Astrocyte of the cerebellum (primary cell): Measurements from ENCODE around the gene ZNF428.

ENCODE experiments used
- DNase-seq: peaks from one replicate; pipeline ENCODE4 v3.0.0-alpha.2; 2011; ENCODE audit warnings: low read depth
- H3K4me3 ChIP-seq: 2 replicates; pipeline ENCODE4 v1.5.1; 2011; ENCODE audit warnings: mild to moderate bottlenecking, low read depth, low read length, moderate library complexity
- in situ Hi-C: cut with HindIII; loops from 2 replicates; pipeline ENCODE4 v1.10.0; 2017; ENCODE audit warnings: low sequenced_read_pairs
- TF ChIP-seq, protein P1 (sequence below): IDR thresholded peaks from 2 replicates; pipeline ENCODE4 v1.5.1; 2012; ENCODE audit warnings: low read length, low read depth, moderate library complexity, mild to moderate bottlenecking; ENCODE audit errors: missing control alignments

ZNF428 gene

DNA sequence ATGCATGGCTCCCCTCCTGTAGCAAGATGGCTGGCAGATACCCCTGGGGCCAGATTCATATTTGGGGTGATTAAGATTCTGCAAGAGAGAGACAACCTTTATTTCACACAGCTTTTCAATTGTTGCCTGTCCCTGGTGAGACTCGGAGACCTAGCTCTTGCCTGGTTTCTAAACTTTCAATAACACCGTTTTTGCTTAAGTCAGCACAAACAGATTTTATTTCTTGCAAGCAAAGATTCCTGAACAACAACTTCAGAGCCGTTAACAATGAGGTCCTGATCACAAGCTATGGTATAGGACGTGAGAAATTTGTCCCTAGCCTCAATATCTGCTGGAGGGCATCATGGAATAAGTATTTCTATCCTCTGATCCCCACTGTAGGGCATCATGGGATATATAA is 23.1 kb upstream of the ZNF428 start:
- in situ Hi-C loops, result no loop called here

DNA sequence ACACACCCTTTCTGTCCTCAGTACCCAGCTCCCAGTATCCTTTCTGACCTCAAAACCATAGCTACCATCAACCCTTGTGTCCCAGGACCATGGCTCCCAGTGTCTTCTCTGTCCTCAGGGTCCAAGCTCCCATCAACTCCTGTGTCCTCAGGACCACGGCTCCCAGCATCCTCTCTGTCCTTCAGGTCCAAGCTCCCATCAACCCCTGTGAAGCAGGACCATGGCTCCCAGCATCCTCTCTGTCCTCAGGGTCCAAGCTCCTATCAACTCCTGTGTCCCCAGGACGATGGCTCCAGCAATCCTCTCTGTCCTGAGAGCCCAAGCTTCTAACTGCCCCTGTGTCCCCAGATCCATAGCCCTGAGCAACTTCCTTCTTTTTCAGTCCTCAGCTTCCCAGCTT is 21.9 kb upstream of the ZNF428 start:
- TF ChIP-seq, protein P1, sequence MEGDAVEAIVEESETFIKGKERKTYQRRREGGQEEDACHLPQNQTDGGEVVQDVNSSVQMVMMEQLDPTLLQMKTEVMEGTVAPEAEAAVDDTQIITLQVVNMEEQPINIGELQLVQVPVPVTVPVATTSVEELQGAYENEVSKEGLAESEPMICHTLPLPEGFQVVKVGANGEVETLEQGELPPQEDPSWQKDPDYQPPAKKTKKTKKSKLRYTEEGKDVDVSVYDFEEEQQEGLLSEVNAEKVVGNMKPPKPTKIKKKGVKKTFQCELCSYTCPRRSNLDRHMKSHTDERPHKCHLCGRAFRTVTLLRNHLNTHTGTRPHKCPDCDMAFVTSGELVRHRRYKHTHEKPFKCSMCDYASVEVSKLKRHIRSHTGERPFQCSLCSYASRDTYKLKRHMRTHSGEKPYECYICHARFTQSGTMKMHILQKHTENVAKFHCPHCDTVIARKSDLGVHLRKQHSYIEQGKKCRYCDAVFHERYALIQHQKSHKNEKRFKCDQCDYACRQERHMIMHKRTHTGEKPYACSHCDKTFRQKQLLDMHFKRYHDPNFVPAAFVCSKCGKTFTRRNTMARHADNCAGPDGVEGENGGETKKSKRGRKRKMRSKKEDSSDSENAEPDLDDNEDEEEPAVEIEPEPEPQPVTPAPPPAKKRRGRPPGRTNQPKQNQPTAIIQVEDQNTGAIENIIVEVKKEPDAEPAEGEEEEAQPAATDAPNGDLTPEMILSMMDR, result no peak
- no peak overlapping the region for H3K4me3 ChIP-seq
- in situ Hi-C loops, result no loop called here
- DNase-seq, result no peak

More for the DNA sequence above, 23.1 kb upstream of the ZNF428 start:
- no peak for DNase-seq
- TF ChIP-seq, protein P1, result no peak
- H3K4me3 ChIP-seq, result no peak overlapping the region

DNA sequence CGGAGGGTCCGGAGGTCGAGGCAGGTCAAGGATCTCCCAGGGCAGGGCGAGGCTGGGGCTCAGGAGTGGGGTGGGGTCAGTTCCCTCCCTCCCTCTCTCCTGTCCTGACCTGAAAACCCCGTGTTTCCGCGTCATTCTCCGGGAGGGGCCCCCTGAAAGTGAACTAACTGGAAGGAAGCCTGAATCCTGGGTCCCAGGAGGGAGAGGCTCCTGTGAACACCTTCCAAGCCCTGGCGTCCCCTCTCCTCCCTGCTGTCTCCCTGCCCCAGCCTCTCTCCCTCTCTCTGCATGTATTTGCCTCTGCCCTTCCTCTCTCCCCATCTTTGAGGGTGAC is 21.0 kb upstream of the ZNF428 start:
- DNase-seq, result no peak
- H3K4me3 ChIP-seq, result peak overlapping the region; percentile 45
- TF ChIP-seq, protein P1, result no peak
- in situ Hi-C loops, result no loop called here

DNA sequence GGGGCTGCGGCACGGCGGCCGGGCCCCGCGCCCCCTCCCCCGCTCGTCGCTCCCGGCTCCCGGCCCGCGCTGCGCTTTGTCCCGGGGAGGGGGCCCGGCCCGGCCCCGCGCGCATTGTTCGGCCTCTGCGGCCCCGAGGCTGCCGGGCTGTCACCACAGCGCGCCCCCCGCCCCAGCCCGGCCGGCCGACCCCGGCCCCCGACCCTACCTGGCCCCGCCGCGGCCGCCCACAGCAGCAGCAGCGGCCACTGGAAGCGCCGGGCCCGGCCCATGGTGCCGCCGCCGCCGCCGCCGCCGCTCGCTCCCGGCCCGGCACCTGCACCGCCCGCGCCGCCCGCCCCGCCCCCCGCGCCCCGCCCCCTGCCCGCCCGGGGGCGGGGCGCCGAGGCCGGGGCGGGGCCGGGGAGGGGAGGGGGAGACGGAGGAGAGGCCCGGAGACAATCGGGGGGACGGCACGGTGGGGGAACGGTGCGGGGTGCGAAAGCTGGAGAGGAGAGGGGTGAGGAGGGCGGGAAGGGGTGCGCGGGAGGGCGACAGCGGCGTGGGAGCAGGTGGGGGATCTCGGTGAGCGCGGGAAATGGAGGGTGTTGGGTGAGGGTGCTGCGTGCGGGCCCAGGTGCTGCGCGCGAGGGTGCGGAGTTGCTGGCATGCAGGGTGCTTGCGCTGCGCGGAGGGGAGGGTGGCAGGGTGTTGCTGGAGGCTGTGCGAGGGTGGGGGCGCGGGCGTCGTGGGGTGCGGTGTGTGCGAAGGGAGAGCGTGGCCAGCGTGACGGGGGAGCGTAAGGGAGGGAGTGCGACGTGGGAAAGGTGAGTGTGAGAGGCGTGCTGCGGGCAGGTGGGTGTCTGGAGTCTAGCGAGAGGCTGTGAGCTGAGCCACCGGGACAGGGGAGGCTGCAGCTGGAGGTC is 20.3 kb upstream of the ZNF428 start, which contains the start of gene CADM4:
Gene CADM4, minus strand, starts transcription at position 332 of the 905 bp plus-strand sequence. Its CDS starts 60 bp downstream, at position 272.
- in situ Hi-C loops, result no loop called here
- TF ChIP-seq, protein P1, result no peak
- peak within 1 kb of the TSS; percentile 45 for H3K4me3 ChIP-seq
- no peak for DNase-seq

DNA sequence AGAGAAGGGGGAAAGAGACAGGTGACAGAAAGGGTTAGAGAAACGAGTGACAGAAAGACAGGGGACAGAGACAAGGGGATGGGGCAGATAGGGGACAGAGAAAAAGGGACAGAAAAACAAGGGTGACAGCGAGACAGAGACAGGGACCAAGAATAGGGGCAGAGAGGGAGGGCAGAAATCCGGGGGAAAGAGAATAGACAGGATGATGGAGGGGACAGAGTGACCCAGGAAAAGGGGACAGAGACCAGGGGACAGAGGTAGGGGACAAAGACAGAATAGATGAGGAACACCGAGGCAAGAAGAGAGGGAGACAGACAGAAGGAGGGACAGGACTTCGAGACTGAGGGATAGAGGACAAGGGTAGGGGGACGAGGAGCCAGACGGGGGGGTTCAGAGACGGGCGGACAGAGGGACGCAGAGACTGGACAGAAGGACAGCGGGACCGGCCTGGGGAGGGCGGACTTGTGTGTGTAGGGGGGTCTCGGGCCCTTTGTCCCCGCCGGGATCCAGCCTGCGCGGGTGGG is 19.6 kb upstream of the ZNF428 start:
- DNase-seq, result no peak
- H3K4me3 ChIP-seq, result peak overlapping the region; percentile 45
- in situ Hi-C loops, result no loop called here
- TF ChIP-seq, protein P1, result no peak

DNA sequence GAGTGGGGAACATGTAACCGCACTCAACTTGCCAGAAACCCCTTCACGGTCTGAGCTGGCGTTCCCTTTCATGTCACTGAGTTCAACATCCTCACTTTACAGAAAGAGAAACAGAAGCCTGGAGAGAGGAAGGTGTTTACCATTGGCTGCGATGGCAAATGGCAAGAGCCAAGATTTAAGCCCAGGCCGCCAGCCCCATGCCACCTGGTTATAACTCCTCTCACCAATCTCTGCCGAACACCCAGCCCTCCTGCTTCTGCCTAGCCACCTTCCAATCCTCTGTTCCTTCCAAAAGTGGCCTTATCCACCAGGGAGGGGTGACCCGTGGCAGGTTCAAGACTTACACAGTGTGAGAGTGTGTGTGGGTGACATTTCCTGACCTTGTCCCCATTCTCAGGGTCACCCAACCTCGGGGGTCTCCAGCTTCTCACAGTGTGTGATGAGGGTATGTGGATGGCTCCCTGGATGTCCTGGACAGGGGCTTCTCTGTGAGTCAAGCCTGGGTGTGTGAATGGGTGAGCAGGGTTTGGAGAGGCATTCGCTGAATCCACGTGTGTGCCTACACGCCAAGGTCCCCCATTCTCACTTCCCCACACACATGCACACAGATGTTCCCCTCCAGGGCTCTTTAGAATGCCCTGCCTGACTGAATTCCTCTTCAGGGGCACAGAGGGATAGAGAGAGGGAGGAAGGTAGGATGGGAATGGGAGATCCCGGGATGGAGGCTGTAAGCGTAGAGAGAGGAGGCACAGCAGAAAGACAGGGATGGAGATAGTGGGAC is 19.0 kb upstream of the ZNF428 start:
- no peak for DNase-seq
- TF ChIP-seq, protein P1, result no peak
- in situ Hi-C loops, result no loop called here
- H3K4me3 ChIP-seq, result no peak overlapping the region
